ENCODE data around the gene WNT2. TPM values are rescaled to one million over a fixed set of nuclear protein-coding genes. Genes with fewer than 3 reads are reported as not detected.
A peak's percentile ranks its signal among the peaks of the same experiment; 100 is the strongest.

WNT2 gene
- total RNA-seq, 1 experiment from 2014 or later, result not detected

GRCh38 chr7:117323305-117323850, 520 bp upstream of the WNT2 start:
- H3K27me3 ChIP-seq (replicated peaks; ENCODE audit: control insufficient read depth, insufficient read depth, low read length), result peaks cover 7% of the 10 kb centered on the region
- Mint-ChIP-seq H3K27me3 (ENCODE audit: insufficient read depth, unreplicated experiment) (peaks cover 28% of the 10 kb centered on the region), H3K9me3 (ENCODE audit: unreplicated experiment) (peaks cover 14% of the 10 kb centered on the region), H3K4me3 (ENCODE audit: unreplicated experiment) (peak overlapping the region; percentile 70), H3K36me3 (ENCODE audit: insufficient read depth, unreplicated experiment) (no peaks in the 10 kb centered on the region), H3K27ac (ENCODE audit: unreplicated experiment) (no peak overlapping the region), H3K4me1 (ENCODE audit: low read depth, unreplicated experiment) (no peaks in the 10 kb centered on the region)
- DNase-seq, result no peak
- H3K4me3 ChIP-seq (ENCODE audit: low read depth, low read length), result peak overlapping the region; percentile 38
- peaks cover 9% of the 10 kb centered on the region for H3K9me3 ChIP-seq
- no peaks in the 10 kb centered on the region for H3K4me1 ChIP-seq
- intact Hi-C loops (cut with micrococcal nuclease; ENCODE audit: unreplicated experiment), result no loop called here
- no TSS peak for BruUV-seq (replicated peaks)
- no peaks in the 10 kb centered on the region for H3K36me3 ChIP-seq (ENCODE audit: control insufficient read depth, insufficient read depth, low read length)
- CTCF ChIA-PET, result no interaction called here
- POLR2A ChIA-PET, result no interaction called here
- TF ChIP-seq CTCF (IDR thresholded peaks at IDR 0.05; ENCODE audit: insufficient read depth in 1 of 2, low read depth in 1 of 2, low read length in 1 of 2, severe bottlenecking in 1 of 2, unreplicated experiment in 1 of 2), result no peak

DNA sequence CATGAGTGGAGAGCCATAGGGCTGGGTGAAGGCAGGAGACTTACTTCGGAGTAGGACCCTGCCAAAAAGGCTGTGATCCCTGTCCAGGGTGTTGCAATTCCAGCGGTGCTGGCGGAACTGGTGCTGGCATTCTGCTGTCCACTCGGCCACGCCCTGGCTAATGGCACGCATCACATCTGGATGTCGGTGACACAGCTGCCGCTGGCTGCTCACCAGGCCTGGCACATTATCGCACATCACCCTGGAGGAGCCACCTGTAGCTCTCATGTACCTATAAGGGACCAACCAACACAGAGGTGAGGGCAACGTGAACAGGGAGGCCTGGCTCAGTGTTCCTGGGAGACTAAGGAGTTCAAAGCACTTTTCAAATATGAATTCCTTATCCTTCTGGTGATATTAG, 2.3 kb downstream of the WNT2 start:
- Histone ChIP-seq H3K4me3 (ENCODE audit: low read depth, low read length) (no peak overlapping the region), H3K9me3 (no peaks in the 10 kb centered on the region), H3K4me1 (no peaks in the 10 kb centered on the region), H3K36me3 (ENCODE audit: control insufficient read depth, insufficient read depth, low read length) (no peaks in the 10 kb centered on the region), H3K27me3 (replicated peaks; ENCODE audit: control insufficient read depth, insufficient read depth, low read length) (peaks cover 7% of the 10 kb centered on the region)
- Mint-ChIP-seq H3K36me3 (ENCODE audit: insufficient read depth, unreplicated experiment) (no peaks in the 10 kb centered on the region), H3K4me1 (ENCODE audit: low read depth, unreplicated experiment) (no peaks in the 10 kb centered on the region), H3K27ac (ENCODE audit: unreplicated experiment) (no peak overlapping the region), H3K9me3 (ENCODE audit: unreplicated experiment) (no peaks in the 10 kb centered on the region), H3K4me3 (ENCODE audit: unreplicated experiment) (no peak overlapping the region), H3K27me3 (ENCODE audit: insufficient read depth, unreplicated experiment) (peaks cover 39% of the 10 kb centered on the region)
- POLR2A ChIA-PET, result no interaction called here
- CTCF ChIA-PET, result no interaction called here
- BruUV-seq (replicated peaks), result no TSS peak
- TF ChIP-seq CTCF (IDR thresholded peaks at IDR 0.05; ENCODE audit: insufficient read depth in 1 of 2, low read depth in 1 of 2, low read length in 1 of 2, severe bottlenecking in 1 of 2, unreplicated experiment in 1 of 2), result no peak
- intact Hi-C loops (cut with micrococcal nuclease; ENCODE audit: unreplicated experiment), result no loop called here
- no peak for DNase-seq

- Mint-ChIP-seq H3K4me3 (ENCODE audit: unreplicated experiment) (no peak overlapping the region), H3K9me3 (ENCODE audit: unreplicated experiment) (no peaks in the 10 kb centered on the region), H3K4me1 (ENCODE audit: low read depth, unreplicated experiment) (no peaks in the 10 kb centered on the region), H3K27ac (ENCODE audit: unreplicated experiment) (no peak overlapping the region), H3K36me3 (ENCODE audit: insufficient read depth, unreplicated experiment) (no peaks in the 10 kb centered on the region), H3K27me3 (ENCODE audit: insufficient read depth, unreplicated experiment) (peaks cover 36% of the 10 kb centered on the region)
- Histone ChIP-seq H3K27me3 (replicated peaks; ENCODE audit: control insufficient read depth, insufficient read depth, low read length) (peaks cover 4% of the 10 kb centered on the region), H3K9me3 (no peaks in the 10 kb centered on the region), H3K36me3 (ENCODE audit: control insufficient read depth, insufficient read depth, low read length) (no peaks in the 10 kb centered on the region), H3K4me1 (no peaks in the 10 kb centered on the region), H3K4me3 (ENCODE audit: low read depth, low read length) (no peak overlapping the region)
- no peak for DNase-seq
- POLR2A ChIA-PET, result no interaction called here
- BruUV-seq (replicated peaks), result no TSS peak
- intact Hi-C loops (cut with micrococcal nuclease; ENCODE audit: unreplicated experiment), result no loop called here
- no peak for TF ChIP-seq CTCF (IDR thresholded peaks at IDR 0.05; ENCODE audit: insufficient read depth in 1 of 2, low read depth in 1 of 2, low read length in 1 of 2, severe bottlenecking in 1 of 2, unreplicated experiment in 1 of 2)
- CTCF ChIA-PET, result no interaction called here
These were observed 3.7 kb downstream of the WNT2 start for GRCh38 chr7:117319181-117319580.

Data from Caco-2 (cell line).